GM04504 (cell line): ENCODE data around the gene NPIPB2.

ENCODE experiments used
- DNase-seq: peaks from one replicate; pipeline ENCODE4 v3.0.0-alpha.2; 2012; ENCODE audit warnings: low read depth

Gene NPIPB2

DNA sequence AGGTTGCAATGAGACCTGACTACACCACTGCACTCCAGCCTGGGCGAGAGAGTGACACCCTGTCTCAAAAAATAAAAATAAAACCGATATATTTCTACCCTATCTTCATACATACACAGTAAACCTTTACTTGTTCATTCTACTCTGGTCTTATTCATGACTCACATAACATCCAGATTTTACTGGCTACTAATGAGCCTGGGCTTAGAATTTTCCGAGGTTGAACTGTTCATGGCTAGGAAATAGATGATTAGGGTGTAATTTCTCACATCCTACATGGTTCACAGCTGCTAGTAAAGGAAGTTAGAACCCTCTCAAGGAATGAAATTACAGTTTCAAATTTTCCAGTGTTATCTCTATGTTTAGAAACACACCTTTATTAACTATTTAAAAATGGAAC is 40.8 kb downstream of the NPIPB2 start:
- no peak for DNase-seq

GRCh38 chr16:11896486-11897176 is 45.2 kb downstream of the NPIPB2 start:
- peak; percentile 55 for DNase-seq

- DNase-seq: no peak
These were observed 48.3 kb downstream of the NPIPB2 start for GRCh38 chr16:11893571-11893970.

GRCh38 chr16:11892761-11893160 is 49.1 kb downstream of the NPIPB2 start:
- DNase-seq: no peak

DNA sequence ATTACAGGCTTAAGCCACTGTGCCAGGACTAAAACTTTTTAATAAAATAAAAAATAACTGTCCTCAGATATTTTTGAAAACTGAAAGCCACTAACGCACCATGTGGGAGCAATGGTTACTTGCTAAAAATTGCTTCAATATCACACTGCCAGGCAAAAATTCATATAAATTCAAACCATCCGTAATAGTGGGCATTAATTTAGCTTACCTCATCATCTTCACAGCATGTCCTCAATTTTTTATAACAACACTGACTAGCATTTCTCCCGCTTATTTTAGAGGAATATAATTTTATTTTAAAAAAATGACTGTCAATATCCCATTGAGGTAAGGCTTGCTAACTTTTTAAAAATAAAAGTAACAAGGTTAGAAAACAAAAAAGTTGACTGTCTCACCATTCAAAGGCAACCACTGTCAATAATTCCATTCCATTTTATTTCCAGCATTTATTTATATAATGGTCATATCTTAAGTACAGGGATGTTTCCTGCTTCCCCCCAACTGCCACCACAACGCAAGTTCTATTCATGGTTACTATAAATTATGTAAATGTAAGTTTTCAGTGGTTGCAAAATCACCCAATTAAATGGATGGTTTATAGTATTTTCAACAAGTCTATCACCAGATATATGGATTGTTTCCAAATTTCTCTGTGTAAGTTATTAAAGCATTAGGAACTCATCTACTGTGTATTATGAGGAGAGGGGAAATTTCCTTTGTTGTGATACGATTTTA is 51.4 kb downstream of the NPIPB2 start:
- DNase-seq: no peak

DNA sequence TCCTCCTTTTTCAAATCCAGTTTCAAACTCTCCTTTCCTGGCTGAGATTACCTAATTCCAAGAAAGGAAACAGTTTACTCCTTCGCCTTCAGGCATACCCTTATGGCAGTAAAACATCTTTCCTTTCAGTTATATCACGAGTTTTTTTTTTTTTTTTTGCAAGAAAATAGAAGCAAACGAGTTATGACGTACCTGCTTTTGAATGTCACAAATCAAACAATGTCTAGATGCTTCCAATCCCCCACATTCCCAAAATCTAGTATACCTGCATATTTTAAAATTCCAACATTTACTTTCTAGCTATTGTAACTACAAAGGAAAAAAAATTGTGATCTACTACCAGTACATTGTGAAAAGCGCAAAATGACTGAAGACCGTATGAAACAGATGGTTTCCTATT is 55.0 kb downstream of the NPIPB2 start:
- DNase-seq: no peak

- DNase-seq: no peak
These were observed 57.8 kb downstream of the NPIPB2 start for GRCh38 chr16:11884035-11884434.

- no peak for DNase-seq
These were observed 61.8 kb downstream of the NPIPB2 start for GRCh38 chr16:11880007-11880406.

DNA sequence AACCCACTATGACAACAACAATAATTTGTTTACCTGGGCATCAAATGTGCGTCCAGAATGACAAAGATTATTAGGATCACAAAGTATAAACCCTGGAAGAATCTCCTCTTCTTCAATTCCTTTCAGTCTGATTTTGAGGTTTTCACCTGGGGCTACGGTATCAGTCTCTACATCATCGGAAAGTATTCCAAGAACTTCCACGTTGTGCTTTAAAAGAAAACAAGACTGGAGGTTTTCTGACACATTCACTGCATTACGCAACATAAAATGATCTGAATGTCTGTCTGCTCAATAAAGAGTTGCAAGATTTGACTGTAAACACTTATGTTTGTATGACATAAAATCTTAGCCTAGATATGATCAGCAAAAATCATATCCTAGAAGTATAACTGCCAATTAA is 64.5 kb downstream of the NPIPB2 start:
- no peak for DNase-seq
